ENCODE data around the gene CNTNAP5.

The CNTNAP5 gene

DNA sequence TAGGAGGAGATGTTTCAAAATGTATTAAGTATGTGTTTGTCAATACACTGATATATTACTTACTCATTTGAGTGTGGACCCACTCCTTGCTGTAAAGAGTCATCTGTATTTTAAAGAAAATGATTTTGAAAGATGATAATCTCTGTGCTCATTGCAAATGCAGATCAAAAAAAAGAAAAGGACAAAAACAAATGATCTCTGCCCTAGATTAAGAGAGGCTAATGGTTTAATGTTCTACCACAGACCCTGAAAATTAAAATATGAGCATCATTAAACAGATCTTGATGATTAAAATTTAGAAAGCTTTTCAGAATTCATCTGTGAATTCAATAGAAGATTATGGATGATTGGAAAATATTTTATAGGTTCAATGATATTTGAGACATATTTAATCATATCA lies 136.5 kb downstream of the CNTNAP5 start:
- DNase-seq = no peak

DNA sequence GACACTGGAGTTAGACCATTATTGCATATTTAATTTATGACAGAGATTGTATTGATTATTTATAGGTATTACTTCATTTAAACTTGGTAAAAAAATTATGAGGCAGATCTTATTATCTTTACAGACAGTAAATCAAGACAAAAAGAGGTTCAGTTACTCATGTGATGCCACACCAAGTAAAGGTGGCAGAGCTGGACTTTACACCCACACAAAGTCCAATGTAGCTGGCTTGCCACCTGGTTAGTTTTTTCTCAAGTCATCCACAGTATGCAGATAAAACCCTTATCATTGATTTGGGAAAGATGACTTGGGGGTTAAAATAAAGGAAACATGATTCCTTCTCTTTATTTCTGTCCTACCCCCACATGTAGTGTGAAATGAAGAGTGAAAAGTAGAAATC lies 137.2 kb downstream of the CNTNAP5 start:
- no peak for DNase-seq

DNA sequence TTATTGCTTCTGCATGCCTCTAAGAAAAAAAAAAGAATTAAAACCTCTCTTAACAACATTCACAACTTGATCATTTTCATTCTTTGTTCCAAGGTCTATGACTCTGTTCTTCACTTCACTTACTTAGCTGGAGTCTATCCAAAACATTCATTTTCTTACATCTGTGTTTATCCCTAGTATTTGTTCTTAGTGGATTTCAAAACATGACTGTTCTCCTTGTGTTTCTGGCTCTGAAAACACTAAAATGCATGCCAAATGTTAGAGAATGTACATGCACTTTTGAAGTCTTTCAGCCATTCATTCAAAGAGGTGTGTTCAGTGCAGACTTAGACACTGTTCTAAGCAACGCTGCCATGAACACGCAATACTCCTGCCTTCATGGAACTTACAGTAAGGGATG lies 138.8 kb downstream of the CNTNAP5 start:
- DNase-seq = no peak

DNA sequence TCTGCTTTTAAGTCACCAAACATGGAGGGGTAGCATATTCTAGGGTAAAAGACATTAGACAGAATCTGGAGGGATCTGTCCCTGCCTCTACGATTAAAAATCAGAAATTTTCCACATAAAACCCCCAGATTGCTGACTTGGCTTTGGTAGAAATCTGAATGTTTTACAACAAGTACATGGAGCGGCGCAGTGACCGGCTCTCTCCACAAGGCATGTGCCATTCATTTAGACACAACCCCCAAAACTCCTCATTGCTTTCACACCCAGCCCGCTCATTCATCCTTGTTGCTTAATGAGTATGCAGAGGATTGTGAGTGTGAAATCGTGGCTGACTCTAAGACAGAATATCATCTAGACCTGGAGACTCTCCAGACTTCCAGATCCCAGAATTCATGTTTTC lies 140.6 kb downstream of the CNTNAP5 start:
- no peak for DNase-seq

DNA sequence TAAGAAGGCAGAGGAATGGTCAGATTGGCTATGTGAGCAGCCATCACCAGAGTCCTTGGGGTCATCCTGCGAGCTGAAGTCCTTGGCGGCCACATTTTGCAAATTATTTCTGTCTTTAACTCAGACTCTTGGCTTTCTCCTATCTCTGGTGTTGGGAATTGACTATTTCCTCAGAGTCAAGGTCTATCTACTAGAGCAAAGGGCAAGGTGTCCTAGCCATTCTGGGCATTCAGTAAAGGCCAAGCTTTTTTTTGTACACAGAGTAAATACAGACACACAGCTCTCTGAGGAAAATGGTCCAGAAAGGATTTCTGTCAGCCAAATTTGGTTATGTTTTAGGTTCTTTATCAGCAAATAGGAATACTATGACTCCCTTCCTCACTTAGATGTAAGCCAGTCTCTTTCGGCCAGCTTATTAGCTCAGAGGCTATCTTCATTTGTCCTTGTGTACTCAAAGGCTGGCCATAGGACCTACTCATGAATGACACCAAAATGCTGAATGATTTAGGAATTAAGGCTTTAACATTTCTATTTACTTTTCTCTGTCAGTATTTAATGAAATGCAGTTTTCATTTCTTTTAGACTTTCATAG lies 146.5 kb downstream of the CNTNAP5 start:
- no peak for DNase-seq

DNA sequence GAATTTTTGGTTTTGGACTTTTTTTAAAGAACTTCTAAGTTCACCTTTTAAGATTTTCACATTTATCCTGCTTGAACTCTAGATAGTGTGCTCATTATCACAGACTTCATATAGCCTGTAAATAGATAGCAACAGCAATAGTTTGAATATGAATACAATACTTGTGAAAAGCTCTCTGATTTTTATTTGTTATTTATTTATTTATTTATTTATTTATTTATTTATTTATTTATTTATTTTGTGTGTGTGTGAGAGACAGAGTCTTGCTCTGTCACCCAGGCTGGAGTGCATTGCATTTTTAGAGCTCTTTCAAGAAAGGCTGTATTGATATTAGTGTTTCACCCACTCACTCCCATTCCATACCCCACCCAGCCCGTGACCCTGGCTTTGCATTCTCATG lies 153.6 kb downstream of the CNTNAP5 start:
- no peak for DNase-seq

DNA sequence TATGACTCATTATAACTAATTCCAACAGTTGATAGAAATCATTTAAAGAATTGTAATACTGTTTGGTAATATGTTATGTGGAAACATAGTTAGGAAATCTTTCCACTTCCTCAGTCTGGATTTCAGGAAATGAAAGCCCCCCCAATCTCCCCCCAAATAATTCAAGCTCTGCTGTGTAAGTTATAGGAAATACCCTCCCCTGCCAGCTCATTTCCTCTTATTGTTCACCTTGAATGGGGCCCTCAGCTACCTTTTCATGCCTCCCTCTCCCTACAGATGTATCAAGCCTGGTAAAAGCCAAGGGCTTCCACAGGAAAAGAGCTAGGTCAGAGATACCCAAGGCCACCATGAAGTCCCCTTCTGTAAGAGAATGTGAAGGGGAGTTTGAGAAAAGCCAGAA lies 155.5 kb downstream of the CNTNAP5 start:
- DNase-seq = no peak

DNA sequence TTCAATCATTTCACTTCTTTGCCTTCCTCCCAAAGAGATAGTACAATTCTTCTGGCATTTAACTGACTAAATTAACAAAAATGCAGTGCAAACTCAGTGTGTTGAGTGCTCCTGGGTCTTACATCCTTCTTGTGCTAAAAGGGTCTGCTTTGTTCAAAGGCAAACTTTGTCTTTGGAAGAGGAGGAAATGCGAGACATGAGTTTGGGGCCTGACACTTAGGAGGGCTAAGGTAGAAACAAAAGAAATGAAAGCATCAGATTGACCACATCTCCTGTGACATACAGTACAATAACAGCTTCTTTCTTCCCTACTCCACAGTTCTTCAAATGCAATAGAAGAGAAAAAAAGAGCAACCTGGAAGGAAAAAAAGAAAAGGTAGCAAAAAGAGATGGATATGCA lies 161.7 kb downstream of the CNTNAP5 start:
- DNase-seq = no peak

DNA sequence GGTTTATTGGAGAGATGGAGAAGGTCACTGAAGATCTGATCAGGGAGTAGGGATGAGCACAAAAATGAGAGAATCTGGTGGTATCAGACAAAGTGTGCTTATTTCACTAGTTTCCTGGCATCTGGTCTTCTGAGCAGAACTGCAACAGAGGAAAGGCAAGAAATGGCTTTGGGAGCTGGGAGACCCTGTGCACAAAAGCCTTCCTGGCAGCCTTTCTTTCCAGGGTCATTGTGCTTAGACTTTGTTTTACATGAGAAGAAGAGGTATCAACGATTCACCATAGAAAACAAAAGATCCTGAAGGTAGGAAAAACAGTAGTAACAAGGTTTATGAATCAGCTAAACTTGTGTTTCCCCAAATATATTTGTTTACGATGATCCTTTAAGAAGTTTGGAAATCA lies 162.9 kb downstream of the CNTNAP5 start:
- DNase-seq = no peak

DNA sequence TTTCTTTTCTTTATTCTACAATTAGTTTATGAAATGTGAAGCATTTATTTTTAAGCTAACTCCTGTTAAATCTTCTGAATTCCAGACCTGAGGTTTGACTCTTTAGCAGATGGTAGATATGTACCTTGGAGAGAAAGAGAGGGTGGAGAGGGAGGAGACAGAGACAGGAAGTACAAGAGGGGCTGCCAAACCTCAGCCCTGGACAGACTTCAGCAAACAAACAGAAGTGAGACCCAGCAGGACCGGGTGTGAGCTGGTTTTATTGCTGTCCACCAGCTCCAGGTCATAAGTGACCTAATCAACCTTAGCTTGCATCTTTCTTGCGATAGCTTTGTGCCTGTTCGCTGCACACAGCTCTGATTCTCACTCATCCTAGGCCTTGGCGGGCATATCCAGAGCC lies 168.6 kb downstream of the CNTNAP5 start:
- DNase-seq = no peak

DNA sequence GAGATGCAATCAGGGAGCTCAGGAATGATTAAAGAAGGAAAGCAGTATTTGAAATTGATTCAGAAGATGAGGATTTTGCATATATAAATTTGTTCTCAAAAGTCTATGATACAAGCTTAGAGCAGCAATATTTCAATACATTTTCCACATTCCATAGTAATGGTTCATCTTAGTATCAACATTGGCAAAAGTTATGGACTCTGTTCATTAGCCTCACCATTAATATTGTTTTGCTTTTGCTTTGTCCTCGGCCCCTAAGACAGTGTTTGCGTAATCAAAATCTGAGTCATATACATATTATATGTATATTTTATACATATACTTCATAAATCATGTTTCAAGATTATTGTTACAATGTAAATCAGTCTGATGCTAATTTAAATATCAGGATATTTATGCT lies 176.6 kb downstream of the CNTNAP5 start:
- no peak for DNase-seq

DNA sequence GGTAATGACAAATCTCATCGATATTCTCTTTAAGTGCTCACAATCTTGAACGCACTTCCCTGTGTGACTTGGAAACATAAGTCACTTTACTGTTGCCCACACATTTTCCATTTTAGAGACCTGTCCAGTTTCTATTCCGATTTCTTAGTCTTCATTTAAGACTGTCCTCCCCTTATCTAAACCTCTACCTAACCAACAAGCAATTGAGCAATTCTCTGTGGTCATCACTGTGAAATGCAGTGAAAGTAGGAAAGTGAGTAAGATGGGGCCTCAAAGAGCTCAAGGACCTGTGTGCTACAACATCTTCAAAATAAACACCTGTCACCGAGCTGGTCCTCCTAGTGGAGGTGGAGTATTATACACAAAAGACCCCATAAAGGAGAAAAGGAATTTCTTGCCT lies 184.4 kb downstream of the CNTNAP5 start:
- no peak for DNase-seq

DNA sequence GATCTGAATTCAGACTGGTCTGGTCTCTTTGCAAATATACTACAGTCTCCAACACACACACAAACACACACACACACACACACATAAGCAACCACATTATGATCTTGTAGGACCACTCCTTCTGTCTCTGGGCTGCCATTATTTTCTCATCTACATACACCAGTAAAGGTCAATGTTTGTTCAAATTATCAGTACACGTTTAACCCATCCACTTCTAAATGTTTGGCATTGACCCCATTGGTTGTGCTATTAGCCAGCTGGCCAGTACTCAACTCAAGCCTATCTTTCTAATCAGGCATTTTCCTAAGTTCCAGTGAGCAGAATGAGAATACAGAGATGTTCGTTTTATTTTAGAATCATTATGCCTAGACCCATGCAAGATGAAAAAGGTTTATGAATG lies 186.4 kb downstream of the CNTNAP5 start:
- no peak for DNase-seq

DNA sequence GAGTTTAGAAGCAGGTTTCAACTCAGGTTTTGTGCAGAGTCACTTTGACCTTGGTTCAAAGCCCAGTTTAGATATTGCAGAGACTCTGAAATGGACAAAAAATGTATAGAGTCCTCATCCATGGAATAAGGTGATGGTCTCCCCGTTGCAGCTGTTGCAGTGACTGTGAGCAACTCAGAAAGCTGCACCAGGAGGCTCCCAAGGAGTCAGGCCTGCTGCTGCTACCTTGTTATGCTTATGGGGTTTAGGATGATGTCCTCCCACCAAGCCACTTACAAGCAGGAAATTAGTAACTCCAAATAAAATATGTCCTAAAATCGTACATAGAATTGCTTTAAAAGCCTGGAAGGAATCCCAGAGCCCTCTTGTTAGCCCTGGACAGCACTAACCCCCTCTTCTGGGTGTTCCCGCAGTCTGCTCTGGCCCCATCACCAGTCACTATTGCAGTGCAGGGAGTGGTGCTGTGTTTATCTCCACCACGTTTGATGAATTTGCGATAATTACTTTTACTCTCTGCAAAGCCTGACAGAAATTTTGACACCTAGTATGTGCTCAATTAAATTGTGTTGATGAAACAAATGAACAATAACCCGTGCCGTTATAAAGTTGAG lies 189.0 kb downstream of the CNTNAP5 start:
- DNase-seq = no peak

DNA sequence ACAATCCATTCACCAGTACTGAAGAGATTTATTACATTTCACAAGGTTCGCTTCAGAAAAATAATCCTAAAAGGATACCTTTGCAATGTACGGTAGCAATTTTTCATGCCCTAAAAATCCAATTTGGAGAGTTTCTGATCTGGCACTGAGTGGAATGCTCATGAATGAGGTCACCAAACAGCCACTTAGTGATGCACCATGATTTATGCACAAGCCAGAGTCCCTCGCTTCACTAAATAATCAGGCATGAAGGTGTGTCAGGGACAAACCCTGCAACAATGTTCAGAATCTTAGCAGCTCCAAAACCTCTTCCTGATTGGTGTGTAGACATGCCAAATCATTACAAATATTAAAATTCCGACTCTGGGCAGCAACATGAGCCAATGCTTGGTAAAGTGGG lies 221.1 kb downstream of the CNTNAP5 start:
- no peak for DNase-seq

DNA sequence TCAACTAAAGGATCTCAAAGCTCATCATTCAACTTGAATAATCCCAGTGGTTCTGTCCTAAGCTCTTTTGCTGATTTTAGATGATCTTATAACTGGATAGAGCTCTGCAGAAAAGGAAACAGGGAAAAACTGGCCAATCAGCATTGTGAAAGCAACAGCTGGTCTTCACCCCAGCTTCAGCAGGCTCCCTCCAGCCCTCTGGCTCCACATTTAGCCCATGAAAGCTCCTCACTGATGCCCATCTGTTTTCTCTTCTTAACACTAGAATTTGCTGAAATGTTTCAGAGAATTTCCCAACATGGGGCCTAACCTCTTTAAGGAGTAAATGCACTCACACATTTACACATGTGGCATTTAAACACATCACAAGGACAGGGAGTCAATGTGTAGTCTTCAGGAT lies 223.3 kb downstream of the CNTNAP5 start:
- DNase-seq = no peak

DNA sequence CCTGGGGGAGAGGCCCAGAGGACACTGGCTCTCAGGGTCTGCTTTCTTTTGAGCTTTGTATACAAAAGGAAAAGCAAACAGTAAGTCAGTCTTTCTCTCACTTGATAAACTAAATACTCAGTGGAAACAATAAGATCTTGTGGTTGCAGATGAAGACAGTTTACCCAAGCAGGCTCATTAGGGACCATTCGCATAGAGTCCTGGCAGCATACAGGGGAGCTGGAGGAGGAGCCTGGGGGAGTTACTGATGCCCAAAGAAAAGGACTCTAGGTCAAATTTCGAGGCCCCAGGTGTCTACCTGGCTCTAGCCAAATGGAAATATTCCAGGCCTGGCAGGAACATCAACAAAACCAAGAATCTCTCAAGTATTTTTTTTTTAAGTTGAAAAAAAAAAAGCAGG lies 225.3 kb downstream of the CNTNAP5 start:
- no peak for DNase-seq

DNA sequence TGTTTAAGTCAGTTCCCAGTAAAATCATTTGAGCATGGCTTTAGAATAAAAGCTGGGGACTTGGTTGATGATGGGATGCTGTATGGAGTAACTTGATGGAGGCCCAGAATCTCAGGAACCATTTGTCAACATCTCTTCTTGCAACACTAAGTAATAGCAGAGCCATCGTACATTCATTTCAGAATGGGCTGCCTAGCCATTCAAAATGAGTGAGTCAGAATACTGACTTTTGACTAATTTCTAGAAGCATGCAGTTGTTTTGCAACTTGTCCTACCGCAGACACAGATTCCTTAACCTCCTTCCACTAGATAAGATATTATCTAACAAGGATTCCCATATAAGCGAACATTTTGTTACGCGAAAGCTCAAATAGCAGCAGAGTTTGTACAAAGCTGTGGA lies 229.5 kb downstream of the CNTNAP5 start:
- DNase-seq = no peak

DNA sequence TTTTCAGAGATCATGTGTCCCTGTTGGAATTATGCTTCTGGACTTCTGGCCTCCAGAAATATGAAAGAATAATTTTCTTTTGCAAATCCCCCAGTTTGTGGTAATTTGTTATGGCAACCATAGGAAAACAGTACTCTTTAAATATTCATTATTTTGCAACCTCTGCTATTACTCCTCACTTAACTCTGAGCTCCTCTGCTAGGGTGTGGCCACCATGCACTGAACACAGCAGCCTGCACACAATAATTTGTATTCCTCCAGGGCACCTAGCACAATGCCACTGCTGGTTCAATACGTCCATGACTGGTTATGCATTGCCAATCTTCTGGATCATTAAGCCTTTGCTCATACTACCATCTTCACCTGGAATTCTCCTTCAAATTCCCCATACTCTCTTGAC lies 232.0 kb downstream of the CNTNAP5 start:
- DNase-seq = no peak

DNA sequence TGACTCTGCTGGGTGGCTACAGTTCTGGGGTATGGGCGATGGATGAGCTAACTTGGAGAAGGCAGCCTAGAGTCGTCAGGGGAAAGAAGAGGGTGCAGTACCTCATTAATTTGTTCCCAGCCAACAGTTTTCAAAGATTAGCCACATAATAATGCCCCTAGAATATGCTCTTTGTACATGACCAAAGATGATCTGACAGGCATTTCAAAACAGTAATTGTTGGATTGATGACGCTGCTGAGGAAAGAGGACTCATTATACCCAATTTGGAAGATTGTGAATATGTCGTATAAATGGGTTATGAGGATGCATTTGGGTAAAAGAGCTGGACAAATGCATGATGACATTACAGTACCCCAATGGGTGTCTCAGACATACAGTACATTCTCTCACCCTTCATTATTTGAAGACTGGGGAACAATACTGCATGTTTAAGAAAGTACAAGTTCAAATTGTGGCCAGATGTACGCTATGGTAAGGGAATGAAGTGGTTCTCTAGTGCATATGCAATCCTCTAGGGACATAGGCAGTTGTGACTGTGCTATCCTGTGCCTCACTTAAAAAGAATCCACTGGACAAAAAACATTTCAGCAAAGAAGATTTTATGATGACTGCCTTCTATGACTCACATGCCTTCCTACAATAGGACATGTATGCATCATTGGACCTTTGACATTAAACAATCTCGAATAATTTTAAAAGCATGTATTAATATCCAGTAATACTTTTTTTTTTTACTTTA lies 233.2 kb downstream of the CNTNAP5 start:
- DNase-seq = no peak

DNA sequence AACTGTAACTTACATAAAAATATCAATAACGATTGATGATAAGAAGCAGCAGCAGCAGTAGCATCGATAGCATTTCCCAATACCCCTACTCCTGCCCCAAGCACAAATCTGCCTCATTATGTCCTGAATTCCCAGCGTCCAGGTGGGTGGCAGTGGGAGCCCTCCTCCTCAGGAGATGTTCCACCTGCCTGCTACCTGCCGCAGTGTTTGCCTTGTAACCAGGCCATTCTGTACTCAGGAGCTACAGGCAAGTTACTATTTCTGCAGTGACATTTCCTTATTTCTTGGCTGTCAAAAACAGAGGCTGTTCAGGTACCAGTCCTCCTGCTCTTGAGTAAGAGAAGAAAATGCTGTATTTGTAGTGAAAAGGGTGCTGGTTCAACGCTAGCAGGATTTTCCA lies 236.4 kb downstream of the CNTNAP5 start:
- DNase-seq = no peak

DNA sequence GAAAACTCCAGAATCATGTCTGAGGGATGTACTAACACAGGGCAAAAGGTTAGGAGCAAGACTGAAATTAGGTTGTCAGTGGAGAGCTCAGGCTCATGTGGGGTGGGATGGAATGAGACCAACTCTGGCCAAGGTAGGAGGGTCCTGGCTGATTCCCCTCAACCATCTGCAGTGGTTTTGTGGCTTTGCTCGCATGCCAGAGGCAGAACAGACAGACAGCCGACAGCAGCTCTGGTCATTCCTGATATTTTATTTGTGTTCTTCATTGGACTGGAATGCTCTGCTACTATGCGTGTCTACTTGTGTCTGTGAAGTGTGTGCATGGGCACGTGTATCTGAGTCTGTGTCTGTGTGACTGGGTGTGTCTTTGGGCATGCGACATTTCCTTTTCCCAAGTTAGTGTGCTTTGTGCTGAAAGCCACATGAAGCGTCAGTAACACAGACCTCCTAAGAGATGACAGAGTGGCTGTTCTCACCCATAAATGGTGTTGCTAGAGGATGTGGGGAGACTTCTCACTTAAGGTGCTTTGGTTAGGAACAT lies 239.5 kb downstream of the CNTNAP5 start:
- no peak for DNase-seq

DNA sequence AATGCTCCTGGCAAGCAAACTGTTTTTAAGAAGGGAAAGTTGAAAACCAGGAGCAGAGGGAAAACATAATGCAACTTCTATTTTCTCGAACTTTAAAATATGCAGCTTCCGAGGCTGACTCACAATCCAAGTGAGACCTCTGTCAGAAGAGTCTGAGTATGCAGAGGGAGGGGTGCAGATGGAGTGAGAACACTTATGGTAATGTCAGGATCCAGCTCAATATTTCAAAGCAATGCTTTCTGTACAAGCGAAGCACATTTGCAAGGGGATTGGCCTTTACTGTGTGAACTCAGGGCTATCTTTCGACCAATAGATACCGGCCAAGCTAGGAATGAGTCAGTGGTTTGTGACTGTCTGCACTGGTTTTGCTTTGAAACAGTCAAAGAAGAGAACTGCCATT lies 242.7 kb downstream of the CNTNAP5 start:
- no peak for DNase-seq

DNA sequence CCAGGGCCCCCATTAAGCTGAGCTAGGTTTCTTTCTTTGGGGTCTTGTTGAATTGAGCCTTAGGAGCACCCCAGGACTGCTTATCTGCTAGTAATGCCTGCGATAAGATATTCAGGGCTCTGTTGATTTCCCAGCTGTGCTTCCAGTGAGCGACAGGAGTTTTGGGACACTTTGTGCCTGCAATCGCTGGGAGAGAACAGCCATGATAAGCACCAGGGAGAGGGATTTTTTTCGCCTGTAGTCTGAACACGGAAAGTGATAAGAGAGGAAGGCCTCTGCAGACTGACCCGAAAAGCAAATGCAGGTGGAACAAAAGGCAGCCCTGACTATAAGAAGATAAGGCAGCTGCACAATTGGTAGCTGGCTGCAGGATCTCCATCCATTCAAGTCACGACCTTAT lies 244.3 kb downstream of the CNTNAP5 start:
- DNase-seq = no peak
